ENCODE results near the gene ROCK1. TPM values are rescaled to one million over a fixed set of nuclear protein-coding genes. Genes with fewer than 3 reads are reported as not detected.

Gene ROCK1
- total and polyA plus RNA-seq, 2 of the 8 experiments (the other 6 are each of a cell fraction or from before 2014, with no cell fraction given): 4.2 to 48.9 TPM

DNA sequence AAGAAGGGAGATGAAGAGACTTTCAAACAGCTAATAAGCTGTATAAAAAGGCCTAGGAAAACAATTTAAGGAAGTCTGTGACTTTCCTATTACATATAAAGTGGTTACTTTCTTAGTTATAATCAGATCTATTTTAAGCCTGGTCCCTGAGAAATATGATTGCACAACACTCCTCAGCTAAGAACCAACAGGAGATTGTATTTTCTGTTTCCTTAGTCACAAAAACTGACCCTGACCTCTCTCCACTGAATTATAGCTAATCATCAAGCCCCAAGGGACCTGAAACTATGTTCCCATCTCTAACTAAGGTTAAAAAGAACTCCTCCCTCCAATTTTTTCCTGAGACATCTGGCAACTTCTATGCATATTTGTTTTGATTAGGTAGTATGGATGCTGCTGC is 106.9 kb downstream of the ROCK1 start:
- Histone ChIP-seq H2BK120ac (replicated peaks; ENCODE audit: low read depth, low read length) (no peak overlapping the region), H2AFZ (ENCODE audit: low read length) (no peak overlapping the region), H3K4me3 (ENCODE audit: extremely low read depth in 1 of 4, insufficient read depth in 2 of 4, low read depth in 3 of 4, low read length in 4 of 4) (no peak overlapping the region), H4K5ac (ENCODE audit: insufficient read length, low read depth, low read length) (no peak overlapping the region), H3K23me2 (ENCODE audit: low read depth, low read length) (no peaks in the 10 kb centered on the region), H3K79me2 (ENCODE audit: control insufficient read depth in 1 of 2, insufficient read depth in 2 of 2, low read length in 2 of 2) (no peaks in the 10 kb centered on the region), H4K91ac (replicated peaks; ENCODE audit: insufficient read length, low read length) (no peak overlapping the region), H2BK15ac (ENCODE audit: low read length) (no peak overlapping the region), H3K4me1 (replicated peaks in 1 of 4; ENCODE audit: control insufficient read depth in 3 of 4, insufficient read depth in 4 of 4, low read length in 3 of 4) (no peaks in the 10 kb centered on the region), H2BK12ac (ENCODE audit: low read depth, low read length) (no peak overlapping the region), H2BK5ac (ENCODE audit: low read depth, low read length) (no peak overlapping the region), H3K27me3 (replicated peaks in 1 of 4; ENCODE audit: control insufficient read depth in 3 of 4, extremely low read depth in 1 of 4, insufficient read depth in 3 of 4, low read length in 3 of 4) (no peaks in the 10 kb centered on the region), H3K36me3 (ENCODE audit: control insufficient read depth in 2 of 4, insufficient read depth in 4 of 4, low read length in 3 of 4) (peaks cover 0 to 18% (median 8%) of the 10 kb centered on the region in 4 experiments; a peak in 3 of 8 replicates), H3K18ac (ENCODE audit: extremely low read depth, low read length) (no peak overlapping the region), H3K14ac (ENCODE audit: insufficient read length) (no peak overlapping the region), H3K79me1 (ENCODE audit: low read depth, low read length) (no peaks in the 10 kb centered on the region), H4K20me1 (replicated peaks in 1 of 2; ENCODE audit: control insufficient read depth in 1 of 2, insufficient read depth in 2 of 2, low read length in 2 of 2) (no peaks in the 10 kb centered on the region), H2AK5ac (ENCODE audit: low read depth, low read length) (no peak overlapping the region), H3K23ac (ENCODE audit: insufficient read length) (no peak overlapping the region), H2BK20ac (ENCODE audit: low read length) (no peak overlapping the region), H4K8ac (ENCODE audit: extremely low read depth, insufficient read depth, low read length) (no peak overlapping the region), H3K27ac (ENCODE audit: low read depth, low read length) (no peak overlapping the region), H3K9ac (replicated peaks in 1 of 4; ENCODE audit: extremely low read depth in 1 of 4, low read depth in 3 of 4, low read length in 3 of 4) (no peak overlapping the region), H3K9me3 (ENCODE audit: insufficient read depth in 2 of 2, low read depth in 1 of 2, low read length in 1 of 2) (no peaks in the 10 kb centered on the region), H3K56ac (replicated peaks; ENCODE audit: insufficient read length, low read depth, low read length) (no peak overlapping the region), H3K4ac (replicated peaks; ENCODE audit: insufficient read length, low read depth, low read length) (no peak overlapping the region), H3K4me2 (ENCODE audit: insufficient read depth in 1 of 2, low read depth in 2 of 2, low read length in 2 of 2) (no peak overlapping the region)
- ChIA-PET CTCF (ENCODE audit: partially characterized antibody) (interaction anchor here (1.2 kb wide), 1 partner anchor 187 kb away, joined by 3 read pairs; no protein-coding TSS in a partner anchor), POLR2A (ENCODE audit: partially characterized antibody) (no interaction called here)
- FAIRE-seq: no peak
- no peak for DNase-seq (ENCODE audit: low read depth in 1 of 2, low spot score in 2 of 2)
- no peak for TF ChIP-seq TCF12 (IDR thresholded peaks at IDR 0.05; ENCODE audit: low read depth, low read length)
- TF ChIP-seq, protein P1, sequence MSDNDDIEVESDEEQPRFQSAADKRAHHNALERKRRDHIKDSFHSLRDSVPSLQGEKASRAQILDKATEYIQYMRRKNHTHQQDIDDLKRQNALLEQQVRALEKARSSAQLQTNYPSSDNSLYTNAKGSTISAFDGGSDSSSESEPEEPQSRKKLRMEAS (IDR thresholded peaks at IDR 0.05): no peak
- TF ChIP-seq, protein P2, sequence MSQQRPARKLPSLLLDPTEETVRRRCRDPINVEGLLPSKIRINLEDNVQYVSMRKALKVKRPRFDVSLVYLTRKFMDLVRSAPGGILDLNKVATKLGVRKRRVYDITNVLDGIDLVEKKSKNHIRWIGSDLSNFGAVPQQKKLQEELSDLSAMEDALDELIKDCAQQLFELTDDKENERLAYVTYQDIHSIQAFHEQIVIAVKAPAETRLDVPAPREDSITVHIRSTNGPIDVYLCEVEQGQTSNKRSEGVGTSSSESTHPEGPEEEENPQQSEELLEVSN (IDR thresholded peaks at IDR 0.05): no peak
- no peak for TF ChIP-seq RBBP5 (IDR thresholded peaks at IDR 0.05; ENCODE audit: borderline replicate concordance, low read depth, low read length)
- TF ChIP-seq USF2 (IDR thresholded peaks at IDR 0.05; ENCODE audit: low read length): no peak
- no peak for TF ChIP-seq SP1 (IDR thresholded peaks at IDR 0.05; ENCODE audit: low read depth, low read length)
- TF ChIP-seq RAD21 (IDR thresholded peaks at IDR 0.05 in 1 of 2, conservative IDR thresholded peaks at IDR 0.05 in 1 of 2; ENCODE audit: low read depth in 2 of 2, low read length in 2 of 2): no peak
- TF ChIP-seq ZNF274 (IDR thresholded peaks at IDR 0.05; ENCODE audit: borderline replicate concordance, extremely low read depth, low read length): no peak
- no peak for TF ChIP-seq FOSL1 (IDR thresholded peaks at IDR 0.05; ENCODE audit: insufficient read depth, low read depth, low read length)

Measured in H1 (cell line).